Measurements from ENCODE around the gene CENPT.

The CENPT gene

GRCh38 chr16:67861877-67862276 is 14.4 kb upstream of the CENPT start:
- H3K4me3 ChIP-seq (replicated peaks in 1 of 2; ENCODE audit: low read depth in 2 of 2, low read length in 2 of 2), result no peak overlapping the region
- DNase-seq (ENCODE audit: low read depth in 2 of 2), result no peak
- TF ChIP-seq, protein P1, sequence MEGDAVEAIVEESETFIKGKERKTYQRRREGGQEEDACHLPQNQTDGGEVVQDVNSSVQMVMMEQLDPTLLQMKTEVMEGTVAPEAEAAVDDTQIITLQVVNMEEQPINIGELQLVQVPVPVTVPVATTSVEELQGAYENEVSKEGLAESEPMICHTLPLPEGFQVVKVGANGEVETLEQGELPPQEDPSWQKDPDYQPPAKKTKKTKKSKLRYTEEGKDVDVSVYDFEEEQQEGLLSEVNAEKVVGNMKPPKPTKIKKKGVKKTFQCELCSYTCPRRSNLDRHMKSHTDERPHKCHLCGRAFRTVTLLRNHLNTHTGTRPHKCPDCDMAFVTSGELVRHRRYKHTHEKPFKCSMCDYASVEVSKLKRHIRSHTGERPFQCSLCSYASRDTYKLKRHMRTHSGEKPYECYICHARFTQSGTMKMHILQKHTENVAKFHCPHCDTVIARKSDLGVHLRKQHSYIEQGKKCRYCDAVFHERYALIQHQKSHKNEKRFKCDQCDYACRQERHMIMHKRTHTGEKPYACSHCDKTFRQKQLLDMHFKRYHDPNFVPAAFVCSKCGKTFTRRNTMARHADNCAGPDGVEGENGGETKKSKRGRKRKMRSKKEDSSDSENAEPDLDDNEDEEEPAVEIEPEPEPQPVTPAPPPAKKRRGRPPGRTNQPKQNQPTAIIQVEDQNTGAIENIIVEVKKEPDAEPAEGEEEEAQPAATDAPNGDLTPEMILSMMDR (IDR thresholded peaks at IDR 0.05; ENCODE audit: low read depth, low read length), result no peak

DNA sequence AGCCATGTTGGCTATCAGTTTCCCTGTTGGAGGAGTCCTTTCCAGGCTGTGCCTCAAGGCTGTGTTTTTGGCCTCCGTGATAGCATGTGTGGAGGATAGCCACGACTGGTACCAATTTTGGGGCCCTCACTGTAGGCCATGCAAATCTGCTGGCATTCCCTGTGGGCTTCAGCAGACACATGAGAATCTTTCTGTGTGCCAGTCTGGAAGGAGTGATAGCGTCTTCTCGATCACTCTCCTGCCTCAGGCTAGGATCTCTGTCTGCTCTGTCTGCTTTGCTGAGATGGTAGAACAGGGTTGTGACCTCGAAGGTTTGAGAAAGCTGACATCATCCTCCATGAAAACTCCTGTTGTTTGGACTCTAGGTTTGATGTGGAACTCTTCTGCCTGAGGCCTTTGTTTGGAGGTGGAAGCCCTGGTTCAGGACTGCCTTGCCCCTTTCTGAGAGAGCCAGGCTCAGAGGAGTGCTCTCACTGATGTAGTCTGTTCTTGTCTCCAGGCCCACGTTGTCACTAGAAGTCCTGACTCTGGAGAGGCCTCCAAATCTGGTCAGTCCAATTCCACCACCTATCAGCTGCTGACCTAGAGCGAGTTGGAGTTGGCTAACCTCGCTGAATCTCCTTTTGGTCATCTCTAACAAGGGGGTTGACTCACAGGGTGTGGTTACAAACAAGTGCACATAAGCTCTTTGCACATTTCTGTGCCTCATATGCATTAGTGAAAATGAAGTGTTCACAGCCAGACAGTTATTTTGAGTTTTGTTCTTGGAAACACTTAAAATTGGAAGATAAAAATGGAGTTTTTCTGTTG is 13.3 kb upstream of the CENPT start:
- TF ChIP-seq, protein P1 (IDR thresholded peaks at IDR 0.05; ENCODE audit: low read depth, low read length), result no peak
- no peak overlapping the region for H3K4me3 ChIP-seq (replicated peaks in 1 of 2; ENCODE audit: low read depth in 2 of 2, low read length in 2 of 2)
- DNase-seq (ENCODE audit: low read depth in 2 of 2), result peak; percentile 17 to 77

GRCh38 chr16:67858500-67858899 is 11.0 kb upstream of the CENPT start:
- TF ChIP-seq, protein P1 (IDR thresholded peaks at IDR 0.05; ENCODE audit: low read depth, low read length), result no peak
- DNase-seq (ENCODE audit: low read depth in 2 of 2), result no peak
- H3K4me3 ChIP-seq (replicated peaks in 1 of 2; ENCODE audit: low read depth in 2 of 2, low read length in 2 of 2), result no peak overlapping the region

DNA sequence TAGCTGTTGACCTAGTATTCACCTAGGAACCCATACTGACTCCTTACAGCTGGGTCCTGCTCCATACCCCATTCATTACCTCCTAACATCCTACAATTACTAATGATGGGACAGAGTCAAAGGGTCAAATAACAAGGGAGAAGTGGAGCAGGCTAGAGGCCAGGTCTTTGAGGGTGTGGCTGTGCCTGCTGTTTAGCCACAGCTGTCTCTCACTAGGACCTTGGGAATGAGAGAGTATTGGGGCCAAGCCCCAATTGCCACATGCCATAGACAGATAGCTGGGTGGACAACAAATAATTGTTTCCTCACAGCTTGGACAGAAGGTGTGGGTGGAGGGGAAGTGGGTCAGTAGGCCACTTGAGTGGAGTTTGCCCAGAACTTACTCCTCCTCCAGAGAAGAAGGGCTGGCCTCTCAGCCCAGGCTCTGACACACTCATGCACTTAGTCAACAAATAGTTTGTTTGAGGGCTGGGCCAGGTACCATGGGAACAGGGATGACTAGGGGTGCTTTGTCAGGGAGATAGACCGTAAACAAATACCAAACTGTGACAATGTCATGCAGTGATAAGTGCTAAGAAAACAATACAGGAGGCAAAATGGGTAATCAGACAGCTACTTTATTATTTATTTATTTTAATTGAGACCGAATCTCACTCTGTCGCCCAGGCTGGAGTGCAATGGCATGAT is 10.2 kb upstream of the CENPT start:
- TF ChIP-seq, protein P1 (IDR thresholded peaks at IDR 0.05; ENCODE audit: low read depth, low read length), result no peak
- no peak overlapping the region for H3K4me3 ChIP-seq (replicated peaks in 1 of 2; ENCODE audit: low read depth in 2 of 2, low read length in 2 of 2)
- DNase-seq (ENCODE audit: low read depth in 2 of 2), result peak; percentile 96 to 98

DNA sequence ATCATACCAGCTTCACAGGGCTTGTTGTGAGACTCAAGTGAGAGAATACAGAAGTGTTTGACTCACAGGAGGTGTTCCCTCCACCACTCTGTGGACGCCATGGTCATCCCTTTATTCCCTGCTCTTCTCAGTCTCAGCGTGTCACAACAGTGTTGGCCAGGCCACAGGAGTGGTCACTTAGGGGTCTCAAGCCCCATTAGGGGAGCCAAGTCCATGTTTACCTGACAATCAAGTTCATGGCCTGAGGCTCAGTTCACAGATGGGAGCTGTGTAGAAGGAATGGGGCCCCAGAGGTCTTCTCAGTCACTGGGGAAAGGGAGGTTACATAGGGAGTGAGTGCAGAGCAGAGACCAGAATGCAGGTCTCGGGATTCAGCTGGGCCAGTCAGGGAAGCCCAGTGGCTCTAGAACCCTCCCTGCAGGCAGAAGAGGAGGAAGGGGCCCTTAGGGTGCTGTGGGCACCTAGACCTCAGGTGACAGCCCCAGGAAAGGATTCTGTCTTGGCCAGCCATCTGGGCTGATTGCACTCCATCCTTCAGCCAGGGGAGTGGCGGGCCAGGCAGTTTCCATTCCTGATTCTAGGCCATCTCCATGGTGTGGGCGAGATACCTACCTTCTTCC is 9.5 kb upstream of the CENPT start:
- TF ChIP-seq, protein P1 (IDR thresholded peaks at IDR 0.05; ENCODE audit: low read depth, low read length), result no peak
- DNase-seq (ENCODE audit: low read depth in 2 of 2), result no peak
- no peak overlapping the region for H3K4me3 ChIP-seq (replicated peaks in 1 of 2; ENCODE audit: low read depth in 2 of 2, low read length in 2 of 2)

GRCh38 chr16:67855789-67856188 is 8.3 kb upstream of the CENPT start:
- TF ChIP-seq, protein P1 (IDR thresholded peaks at IDR 0.05; ENCODE audit: low read depth, low read length), result no peak
- no peak for DNase-seq (ENCODE audit: low read depth in 2 of 2)
- H3K4me3 ChIP-seq (replicated peaks in 1 of 2; ENCODE audit: low read depth in 2 of 2, low read length in 2 of 2), result no peak overlapping the region
